ENCODE measurements around the gene KATNAL1. TPM values are rescaled to one million over a fixed set of nuclear protein-coding genes. Genes with fewer than 3 reads are reported as not detected.

KATNAL1 gene
- 23.7 and 34.2 TPM in 2 replicates for total RNA-seq

GRCh38 chr13:30307194-30307970, at the start of gene KATNAL1:
Gene KATNAL1 (minus strand): TSS chr13:30307551. CDS start chr13:30283777, 23,774 bp downstream.

Other genes starting within 250 kb of the KATNAL1 start
- gene UBE2L5, start 114.9 kb upstream of the KATNAL1 start, total RNA-seq, result 0.17 TPM in 1 of 2 replicates, not detected in the other
- 76.4 and 454 TPM in 2 replicates for gene HMGB1, start 158.4 kb upstream of the KATNAL1 start, total RNA-seq